ENCODE measurements around the gene HOXC5. TPM values are rescaled to one million over a fixed set of nuclear protein-coding genes. Genes with fewer than 3 reads are reported as not detected.

Gene HOXC5
- total RNA-seq, 1 experiment from 2014 or later: 1.1 TPM

GRCh38 chr12:54075409-54075808 is 42.6 kb downstream of the HOXC5 start:
- ChIA-PET CTCF (no interaction called here), RAD21 (ENCODE audit: low non-redundant PET in 1 of 2, low total read pairs in 2 of 2, uncharacterized antibody in 2 of 2, unreplicated experiment in 2 of 2) (no interaction called here), POLR2A (no interaction called here)
- Histone ChIP-seq H3K4me1 (ENCODE audit: control insufficient read depth in 1 of 2, insufficient read depth in 2 of 2, low read length in 2 of 2) (no peaks in the 10 kb centered on the region), H3K9ac (ENCODE audit: low read length) (no peak overlapping the region), H3K9me3 (ENCODE audit: control insufficient read depth in 1 of 2, insufficient read depth in 1 of 2, low read depth in 1 of 2, low read length in 2 of 2) (no peaks in the 10 kb centered on the region), H4K20me1 (ENCODE audit: insufficient read depth) (no peaks in the 10 kb centered on the region), H3K27me3 (ENCODE audit: insufficient read depth, low read length) (no peaks in the 10 kb centered on the region), H3K79me2 (ENCODE audit: insufficient read depth, low read length) (no peaks in the 10 kb centered on the region), H3K27ac (ENCODE audit: low read depth, low read length) (no peak overlapping the region), H3K4me3 (replicated peaks in 1 of 2; ENCODE audit: low read depth in 1 of 2, low read length in 2 of 2) (no peak overlapping the region), H3K4me2 (ENCODE audit: low read length) (no peak overlapping the region), H3K9me2 (ENCODE audit: insufficient read depth) (no peaks in the 10 kb centered on the region), H3K36me3 (ENCODE audit: control insufficient read depth in 1 of 2, insufficient read depth in 2 of 2, low read length in 2 of 2) (no peaks in the 10 kb centered on the region), H2AFZ (ENCODE audit: low read depth, low read length, poor library complexity, severe bottlenecking) (no peak overlapping the region)
- ATAC-seq (no peak), DNase-seq (ENCODE audit: low read depth, low spot score) (no peak)
- no TSS peak for BruUV-seq (replicated peaks)
- intact Hi-C loops (cut with micrococcal nuclease): no loop called here
- TF ChIP-seq ZNF274 (IDR thresholded peaks at IDR 0.05; ENCODE audit: low read depth, low read length): no peak
- no peak for TF ChIP-seq POLR2AphosphoS5 (IDR thresholded peaks at IDR 0.05; ENCODE audit: low read depth, low read length)
- no peak for TF ChIP-seq ZFX (IDR thresholded peaks at IDR 0.05)
- no peak for TF ChIP-seq ELF1 (IDR thresholded peaks at IDR 0.05; ENCODE audit: borderline replicate concordance, low read depth)
- TF ChIP-seq, protein P1, sequence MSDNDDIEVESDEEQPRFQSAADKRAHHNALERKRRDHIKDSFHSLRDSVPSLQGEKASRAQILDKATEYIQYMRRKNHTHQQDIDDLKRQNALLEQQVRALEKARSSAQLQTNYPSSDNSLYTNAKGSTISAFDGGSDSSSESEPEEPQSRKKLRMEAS (IDR thresholded peaks at IDR 0.05): no peak
- TF ChIP-seq EZH2 (IDR thresholded peaks at IDR 0.05): no peak

- no TSS peak for BruUV-seq (replicated peaks)
- ChIA-PET CTCF (no interaction called here), POLR2A (no interaction called here), RAD21 (ENCODE audit: low non-redundant PET in 1 of 2, low total read pairs in 2 of 2, uncharacterized antibody in 2 of 2, unreplicated experiment in 2 of 2) (no interaction called here)
- H3K79me2 ChIP-seq (ENCODE audit: insufficient read depth, low read length): no peaks in the 10 kb centered on the region
- DNase-seq (ENCODE audit: low read depth, low spot score) (no peak), ATAC-seq (no peak)
- no peaks in the 10 kb centered on the region for H3K27me3 ChIP-seq (ENCODE audit: insufficient read depth, low read length)
- no peaks in the 10 kb centered on the region for H3K9me3 ChIP-seq (ENCODE audit: control insufficient read depth in 1 of 2, insufficient read depth in 1 of 2, low read depth in 1 of 2, low read length in 2 of 2)
- no peak overlapping the region for H3K9ac ChIP-seq (ENCODE audit: low read length)
- H3K36me3 ChIP-seq (ENCODE audit: control insufficient read depth in 1 of 2, insufficient read depth in 2 of 2, low read length in 2 of 2): no peaks in the 10 kb centered on the region
- no peaks in the 10 kb centered on the region for H4K20me1 ChIP-seq (ENCODE audit: insufficient read depth)
- no peak overlapping the region for H2AFZ ChIP-seq (ENCODE audit: low read depth, low read length, poor library complexity, severe bottlenecking)
- H3K4me3 ChIP-seq (replicated peaks in 1 of 2; ENCODE audit: low read depth in 1 of 2, low read length in 2 of 2): no peak overlapping the region
- H3K27ac ChIP-seq (ENCODE audit: low read depth, low read length): no peak overlapping the region
- H3K4me2 ChIP-seq (ENCODE audit: low read length): no peak overlapping the region
- no peaks in the 10 kb centered on the region for H3K4me1 ChIP-seq (ENCODE audit: control insufficient read depth in 1 of 2, insufficient read depth in 2 of 2, low read length in 2 of 2)
- intact Hi-C loops (cut with micrococcal nuclease): no loop called here
- no peaks in the 10 kb centered on the region for H3K9me2 ChIP-seq (ENCODE audit: insufficient read depth)
- TF ChIP-seq TCF7L2 (IDR thresholded peaks at IDR 0.05; ENCODE audit: borderline replicate concordance, extremely low read depth, insufficient read depth, insufficient read length) (no peak), POLR2AphosphoS5 (IDR thresholded peaks at IDR 0.05; ENCODE audit: low read depth, low read length) (no peak), CTCF (IDR thresholded peaks at IDR 0.05 in 2 of 3, conservative IDR thresholded peaks at IDR 0.05 in 1 of 3; ENCODE audit: borderline replicate concordance in 1 of 3, insufficient read depth in 1 of 3, low read depth in 2 of 3, low read length in 2 of 3) (no peak), REST (IDR thresholded peaks at IDR 0.05; ENCODE audit: low read depth) (no peak), ZNF274 (IDR thresholded peaks at IDR 0.05; ENCODE audit: low read depth, low read length) (no peak), FOSL1 (IDR thresholded peaks at IDR 0.05; ENCODE audit: low read depth) (no peak), ATF3 (IDR thresholded peaks at IDR 0.05) (no peak), YY1 (IDR thresholded peaks at IDR 0.05; ENCODE audit: extremely low read depth, insufficient replicate concordance, low read depth, low read length) (no peak)
These were observed 43.1 kb downstream of the HOXC5 start for GRCh38 chr12:54075974-54076373.

Measured in HCT116 (cell line).